ENCODE data around the gene MRPS21. TPM values are rescaled to one million over a fixed set of nuclear protein-coding genes. Genes with fewer than 3 reads are reported as not detected.
A peak's percentile ranks its signal among the peaks of the same experiment; 100 is the strongest.

MRPS21 gene
- total RNA-seq = 46.1 TPM
- long read RNA-seq, transcript MRPS21-202 (3 exons, 1,226 nt) = minor isoform, 15 of 42 reads
- long read RNA-seq, transcript MRPS21-201 (2 exons, 1,462 nt) = major isoform, 25 of 42 reads
- long read RNA-seq, partial matches to known transcripts = 0 of 42 reads
- long read RNA-seq, other reads (novel, unspliced or antisense) = 2 of 42 reads

DNA sequence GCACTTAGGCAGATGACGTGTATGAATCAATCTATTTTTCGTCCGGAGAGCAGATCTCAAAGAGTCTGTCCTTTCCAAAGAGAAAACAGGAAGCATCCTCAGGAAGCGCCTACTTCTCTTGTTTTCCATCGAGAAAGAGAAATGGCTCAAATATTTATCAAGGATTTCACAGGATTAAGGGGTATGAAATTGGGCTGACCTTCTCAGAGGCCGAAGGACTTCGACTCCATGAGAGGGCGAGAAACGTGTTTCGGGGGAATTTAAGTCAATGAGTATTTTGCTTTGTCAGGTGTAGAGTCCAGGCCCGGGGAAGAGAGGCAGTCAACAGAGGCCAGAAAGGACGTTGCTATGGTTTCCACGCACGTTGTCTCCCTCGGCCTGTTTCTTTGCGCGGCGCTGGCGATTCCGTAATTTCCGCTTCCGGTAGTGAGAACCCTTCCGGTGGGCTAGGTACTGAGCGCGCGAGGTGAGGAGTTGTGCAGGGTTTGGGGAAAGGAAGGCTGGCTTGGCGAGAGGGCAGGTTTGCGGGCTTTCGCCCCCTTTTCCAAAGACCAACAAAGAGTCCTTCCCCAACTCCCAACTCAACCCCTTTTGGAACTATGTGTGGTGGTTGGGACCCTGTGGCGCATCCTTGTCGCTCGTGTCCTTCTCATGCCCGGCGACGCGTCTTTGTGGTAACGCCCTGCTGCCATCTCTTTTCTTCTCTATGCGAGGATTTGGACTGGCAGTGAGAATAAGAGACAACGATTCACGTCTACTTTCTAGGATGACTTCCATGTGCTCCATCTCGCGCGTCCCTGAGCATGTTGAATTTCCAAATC lies at the start of gene MRPS21:
MRPS21 (plus strand) TSS at position 429 of the 821 bp plus-strand sequence. CDS start 506 bp downstream, outside the sequence.
- TF ChIP-seq, protein P1, sequence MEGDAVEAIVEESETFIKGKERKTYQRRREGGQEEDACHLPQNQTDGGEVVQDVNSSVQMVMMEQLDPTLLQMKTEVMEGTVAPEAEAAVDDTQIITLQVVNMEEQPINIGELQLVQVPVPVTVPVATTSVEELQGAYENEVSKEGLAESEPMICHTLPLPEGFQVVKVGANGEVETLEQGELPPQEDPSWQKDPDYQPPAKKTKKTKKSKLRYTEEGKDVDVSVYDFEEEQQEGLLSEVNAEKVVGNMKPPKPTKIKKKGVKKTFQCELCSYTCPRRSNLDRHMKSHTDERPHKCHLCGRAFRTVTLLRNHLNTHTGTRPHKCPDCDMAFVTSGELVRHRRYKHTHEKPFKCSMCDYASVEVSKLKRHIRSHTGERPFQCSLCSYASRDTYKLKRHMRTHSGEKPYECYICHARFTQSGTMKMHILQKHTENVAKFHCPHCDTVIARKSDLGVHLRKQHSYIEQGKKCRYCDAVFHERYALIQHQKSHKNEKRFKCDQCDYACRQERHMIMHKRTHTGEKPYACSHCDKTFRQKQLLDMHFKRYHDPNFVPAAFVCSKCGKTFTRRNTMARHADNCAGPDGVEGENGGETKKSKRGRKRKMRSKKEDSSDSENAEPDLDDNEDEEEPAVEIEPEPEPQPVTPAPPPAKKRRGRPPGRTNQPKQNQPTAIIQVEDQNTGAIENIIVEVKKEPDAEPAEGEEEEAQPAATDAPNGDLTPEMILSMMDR (IDR thresholded peaks at IDR 0.05) = no peak
- peak within 1 kb of the TSS; percentile 94 for H3K4me3 ChIP-seq
- peaks cover 6% of the 10 kb centered on the region for H3K4me1 ChIP-seq
- peak; percentile 94 for DNase-seq
- H3K9me3 ChIP-seq = no peaks in the 10 kb centered on the region
- peak within 1 kb of the TSS; percentile 95 for H3K27ac ChIP-seq
- H3K27me3 ChIP-seq = no peaks in the 10 kb centered on the region
- intact Hi-C loops (cut with DNase I) = no loop called here
- peaks cover 32% of the 10 kb centered on the region for H3K36me3 ChIP-seq
- peak; percentile 99 for ATAC-seq

DNA sequence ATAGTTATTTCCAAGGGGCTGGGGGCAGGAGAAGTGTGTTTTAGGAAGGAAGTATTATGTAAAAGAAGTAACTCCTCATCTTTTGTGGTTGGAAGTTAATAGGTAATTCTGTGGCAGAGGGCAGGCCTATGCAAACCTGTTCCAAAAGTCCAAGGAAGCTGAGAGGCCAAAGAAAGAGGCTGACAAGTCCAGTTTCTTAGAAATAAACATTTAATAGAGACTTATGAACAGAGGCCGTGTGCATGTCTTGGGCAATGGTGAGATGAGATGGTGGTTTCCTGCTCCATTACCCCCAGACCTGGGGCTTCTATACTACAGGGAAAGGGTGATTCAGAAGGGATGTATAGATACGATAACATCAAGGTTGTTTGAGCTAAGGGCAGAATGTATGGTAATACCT lies 43.7 kb upstream of the MRPS21 start:
- Histone ChIP-seq H3K36me3 (no peaks in the 10 kb centered on the region), H3K27me3 (no peaks in the 10 kb centered on the region), H3K4me1 (no peaks in the 10 kb centered on the region), H3K9me3 (no peaks in the 10 kb centered on the region), H3K27ac (no peak overlapping the region), H3K4me3 (no peak overlapping the region)
- ATAC-seq (no peak), DNase-seq (no peak)
- intact Hi-C loops (cut with DNase I) = no loop called here
- TF ChIP-seq, protein P1 (IDR thresholded peaks at IDR 0.05) = no peak

DNA sequence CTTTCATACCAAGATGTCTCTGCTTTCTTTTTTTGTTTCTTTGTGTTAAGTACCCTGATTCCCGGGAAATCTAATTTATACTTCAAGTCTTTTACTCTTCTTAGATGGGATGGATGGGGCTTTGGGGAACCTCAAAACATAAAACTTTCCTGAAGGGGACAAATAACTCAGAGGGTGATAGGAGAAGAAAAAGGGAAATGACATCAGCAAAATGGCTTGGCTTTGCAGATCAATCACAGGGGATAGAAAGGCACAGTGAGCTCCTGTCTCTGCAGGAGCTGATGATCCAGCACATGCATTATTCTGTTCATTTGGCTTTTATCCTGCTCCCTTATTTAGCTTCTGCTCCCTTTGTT lies 37.5 kb upstream of the MRPS21 start:
- peak overlapping the region; percentile 40 for H3K4me3 ChIP-seq

DNA sequence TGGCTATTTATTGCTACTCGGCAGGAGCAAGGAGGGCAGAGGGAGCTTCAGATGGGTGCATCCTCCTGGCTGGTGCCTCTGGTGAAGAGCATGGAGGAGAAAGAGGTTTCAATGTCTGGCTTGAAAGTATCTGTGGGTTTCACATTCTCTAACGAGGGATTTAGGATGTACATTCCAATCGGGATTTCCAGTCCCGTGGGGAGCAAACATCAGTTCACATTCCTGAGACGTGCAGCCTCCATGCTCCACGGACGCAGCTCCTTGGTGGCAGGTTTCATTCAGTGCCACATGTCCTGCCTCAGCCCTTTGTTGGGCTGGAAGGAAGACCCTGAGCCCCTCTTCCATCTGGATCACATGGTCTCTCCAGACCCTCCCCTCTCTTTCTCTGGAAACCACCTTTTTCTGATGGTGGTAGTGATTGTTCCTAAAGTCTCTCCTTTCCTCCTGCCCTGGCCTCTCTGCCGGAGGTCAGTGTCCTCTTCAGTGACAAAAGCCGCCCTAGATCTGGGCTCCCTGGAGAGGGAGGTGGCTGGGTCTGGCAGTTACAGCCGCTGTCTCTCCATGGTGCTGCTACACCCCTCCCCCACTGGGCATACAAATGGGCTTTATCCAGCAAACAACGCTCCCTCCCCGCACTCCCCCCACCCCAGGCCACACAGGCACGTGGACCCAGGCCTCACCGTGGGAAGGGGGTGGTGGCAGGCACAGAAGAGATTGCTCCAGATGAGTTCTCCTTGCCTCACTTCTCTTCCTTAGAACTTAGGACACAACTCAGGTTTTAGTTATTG lies 36.9 kb upstream of the MRPS21 start:
- ATAC-seq (no peak), DNase-seq (peak; percentile 46)
- Histone ChIP-seq H3K27me3 (peaks cover 5% of the 10 kb centered on the region), H3K9me3 (no peaks in the 10 kb centered on the region), H3K36me3 (no peaks in the 10 kb centered on the region), H3K27ac (no peak overlapping the region), H3K4me1 (peaks cover 13% of the 10 kb centered on the region), H3K4me3 (no peak overlapping the region)
- intact Hi-C loops (cut with DNase I) = no loop called here
- TF ChIP-seq, protein P1 (IDR thresholded peaks at IDR 0.05) = no peak

More for the DNA sequence above, 37.5 kb upstream of the MRPS21 start:
- Histone ChIP-seq H3K27me3 (peaks cover 5% of the 10 kb centered on the region), H3K27ac (peak overlapping the region; percentile 72), H3K36me3 (no peaks in the 10 kb centered on the region), H3K9me3 (no peaks in the 10 kb centered on the region), H3K4me1 (peaks cover 13% of the 10 kb centered on the region)
- ATAC-seq (no peak), DNase-seq (no peak)
- intact Hi-C loops (cut with DNase I) = no loop called here
- TF ChIP-seq, protein P1 (IDR thresholded peaks at IDR 0.05) = no peak

DNA sequence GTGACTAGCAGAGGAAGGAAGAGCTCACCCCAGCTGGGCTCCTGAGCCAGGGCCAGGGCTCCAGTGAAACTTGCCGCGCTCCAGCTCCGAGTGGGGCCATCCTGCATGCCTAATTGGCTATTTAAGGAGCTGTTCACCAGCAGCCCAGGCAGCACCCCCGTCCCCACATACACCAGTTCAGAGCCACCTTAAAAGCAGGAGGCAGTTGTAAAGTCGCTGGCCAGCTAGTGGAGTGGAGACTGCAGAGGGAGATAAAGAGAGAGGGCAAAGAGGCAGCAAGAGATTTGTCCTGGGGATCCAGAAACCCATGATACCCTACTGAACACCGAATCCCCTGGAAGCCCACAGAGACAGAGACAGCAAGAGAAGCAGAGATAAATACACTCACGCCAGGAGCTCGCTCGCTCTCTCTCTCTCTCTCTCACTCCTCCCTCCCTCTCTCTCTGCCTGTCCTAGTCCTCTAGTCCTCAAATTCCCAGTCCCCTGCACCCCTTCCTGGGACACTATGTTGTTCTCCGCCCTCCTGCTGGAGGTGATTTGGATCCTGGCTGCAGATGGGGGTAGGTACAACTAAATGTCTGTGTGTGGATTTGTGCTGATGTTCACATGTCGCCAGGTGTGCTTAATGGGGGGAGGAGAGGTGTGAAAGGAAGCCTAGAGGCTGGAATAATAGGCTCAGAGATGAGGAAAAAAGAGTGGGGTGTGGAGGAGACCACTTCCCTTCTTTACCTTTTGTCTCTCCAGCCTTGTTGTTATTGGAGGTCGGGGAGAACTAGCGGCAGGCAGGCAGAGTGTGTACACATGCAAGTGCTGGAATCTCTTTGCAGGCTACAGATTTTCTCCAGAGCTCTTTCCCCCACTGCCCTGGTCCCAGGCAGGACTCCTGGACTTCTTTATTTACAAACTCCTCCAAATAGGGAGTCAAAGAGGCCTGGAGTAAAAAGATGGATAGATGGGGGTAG lies 35.8 kb upstream of the MRPS21 start, which contains the start of gene CA14:
CA14 (plus strand) TSS at position 151 of the 962 bp plus-strand sequence; CDS start at position 506, 355 bp downstream.
- Histone ChIP-seq H3K4me1 (peaks cover 13% of the 10 kb centered on the region), H3K9me3 (no peaks in the 10 kb centered on the region), H3K27ac (no peak within 1 kb of the TSS), H3K36me3 (no peaks in the 10 kb centered on the region), H3K4me3 (no peak within 1 kb of the TSS), H3K27me3 (peaks cover 5% of the 10 kb centered on the region)
- DNase-seq = peak; percentile 49
- TF ChIP-seq, protein P1 (IDR thresholded peaks at IDR 0.05) = no peak
- ATAC-seq = no peak
- intact Hi-C loops (cut with DNase I) = no loop called here

Data from upper lobe of right lung (tissue), 1 donor.